Fibroblast of lung (primary cell): ENCODE results near the gene BDH1.

Experiments used
- CTCF ChIP-seq, 2 donors: IDR thresholded peaks in 1 of 2; conservative IDR thresholded peaks in 1 of 2; 1 replicate in 1 of 2; 2 replicates in 1 of 2; pipeline ENCODE4 v1.5.1; 2011 to 2012; ENCODE audit warnings: low read length in 2 of 2, control low read depth in 1 of 2, inconsistent platforms in 1 of 2, low read depth in 1 of 2, mild to moderate bottlenecking in 1 of 2
- EZH2 ChIP-seq: IDR thresholded peaks from 2 replicates; pipeline ENCODE4 v1.5.1; 2012; ENCODE audit warnings: low read length, control low read depth, mild to moderate bottlenecking; ENCODE audit errors: missing control alignments

GRCh38 chr3:197501496-197501878 lies 54.3 kb downstream of the BDH1 start:
- TF ChIP-seq CTCF (conservative IDR thresholded peaks at IDR 0.05 in 1 of 2, IDR thresholded peaks at IDR 0.05 in 1 of 2; ENCODE audit: low read depth in 1 of 2, low read length in 2 of 2) (no peak), EZH2 (no peak)
